HG03520 (cell line): ENCODE data around the gene POC1A.
A peak's percentile ranks its signal among the peaks of the same experiment; 100 is the strongest.

Experiments used
- ATAC-seq: cut with Tn5 transposase; IDR thresholded peaks from one replicate; pipeline ENCODE4 v1.9.1; 2021; ENCODE audit warnings: mild to moderate bottlenecking, moderate library complexity; ENCODE audit not compliant: unreplicated experiment

POC1A gene

GRCh38 chr3:52070724-52071621, 83.2 kb downstream of the POC1A start:
- ATAC-seq: no peak

GRCh38 chr3:52069855-52070254, 84.4 kb downstream of the POC1A start:
- no peak for ATAC-seq

- no peak for ATAC-seq
These were observed 85.1 kb downstream of the POC1A start for GRCh38 chr3:52069135-52069534.

GRCh38 chr3:52068730-52069129, 85.5 kb downstream of the POC1A start:
- ATAC-seq: no peak

- ATAC-seq: no peak
These were observed 86.1 kb downstream of the POC1A start for GRCh38 chr3:52068055-52068571.

- no peak for ATAC-seq
These were observed 86.7 kb downstream of the POC1A start for GRCh38 chr3:52067526-52067925.

GRCh38 chr3:52067046-52067445, 87.2 kb downstream of the POC1A start:
- ATAC-seq: no peak

GRCh38 chr3:52065264-52065756, 88.9 kb downstream of the POC1A start:
- ATAC-seq: no peak

- ATAC-seq: no peak
These were observed 89.7 kb downstream of the POC1A start for GRCh38 chr3:52064561-52064960.

GRCh38 chr3:52063026-52063723, 91.0 kb downstream of the POC1A start:
- ATAC-seq: no peak

- ATAC-seq: no peak
These were observed 91.7 kb downstream of the POC1A start for GRCh38 chr3:52062505-52062904.

GRCh38 chr3:52061121-52061910, 92.9 kb downstream of the POC1A start:
- ATAC-seq: no peak

- ATAC-seq: no peak
These were observed 94.4 kb downstream of the POC1A start for GRCh38 chr3:52059781-52060180.

- ATAC-seq: no peak
These were observed 96.3 kb downstream of the POC1A start for GRCh38 chr3:52057812-52058495.

- peak; percentile 81 for ATAC-seq
These were observed 97.0 kb downstream of the POC1A start for GRCh38 chr3:52056968-52057811.

GRCh38 chr3:52056521-52056967, 97.7 kb downstream of the POC1A start, which contains the start of gene DUSP7:
DUSP7 (minus strand) TSS chr3:52056571; CDS start chr3:52056366, 205 bp downstream.
- peak; percentile 24 for ATAC-seq

GRCh38 chr3:52055537-52056351, 98.5 kb downstream of the POC1A start:
- ATAC-seq: peak; percentile 14
